GM21717 (cell line): Measurements from ENCODE around the gene MVK.

Experiments
- ATAC-seq: cut with Tn5 transposase; IDR thresholded peaks from one replicate; pipeline ENCODE4 v1.9.1; 2021; ENCODE audit warnings: mild to moderate bottlenecking, moderate library complexity; ENCODE audit not compliant: unreplicated experiment

Gene MVK

DNA sequence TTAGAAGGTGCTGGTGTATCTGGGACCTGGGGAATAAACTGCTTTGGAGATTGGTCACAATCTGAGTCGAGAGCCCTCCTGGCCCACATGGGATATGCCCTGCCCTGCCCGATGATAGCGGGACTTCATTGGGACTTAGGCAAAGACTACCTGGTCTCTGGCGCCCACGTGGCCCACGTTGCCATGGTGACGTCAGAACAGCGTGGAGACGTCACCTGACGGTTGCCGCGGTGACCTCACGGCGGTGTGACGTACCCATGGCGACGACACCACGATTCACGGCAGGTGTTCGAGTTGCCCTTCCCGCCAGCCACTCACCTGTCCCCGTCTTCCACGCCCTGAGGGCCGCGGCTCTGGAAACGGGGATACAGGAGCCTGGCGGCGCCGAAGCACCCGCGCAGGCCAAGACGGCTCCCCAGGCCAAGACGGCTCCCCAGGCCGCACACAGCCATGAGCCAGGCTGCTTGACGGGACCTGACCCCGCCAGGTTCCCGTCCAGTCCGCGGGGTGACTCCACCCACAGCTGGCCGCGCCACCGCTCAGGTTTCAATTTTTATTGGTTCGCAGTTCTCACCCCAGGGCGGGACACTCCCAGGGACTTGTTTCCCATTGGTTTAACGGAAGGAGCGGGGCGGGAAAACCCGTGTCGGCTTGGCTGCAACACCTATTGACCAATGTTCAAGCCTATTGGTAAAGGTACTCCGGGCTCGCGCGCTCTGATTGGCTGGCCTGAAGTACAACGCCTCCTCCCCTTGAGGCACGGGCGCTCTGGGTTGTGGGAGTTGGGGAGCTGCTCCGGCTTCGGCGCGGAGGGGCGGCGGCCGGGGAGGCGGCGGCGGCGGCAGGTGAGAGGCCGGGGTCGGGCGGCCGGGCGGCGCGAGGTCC lies at the start of gene MVK, which contains the start of gene MMAB:
TSS of gene MVK (plus strand) at position 766 of the 885 bp plus-strand sequence. CDS start 1,029 bp downstream, outside the sequence.
TSS of gene MMAB (minus strand) at position 476 of the 885 bp plus-strand sequence. CDS start at position 452, 24 bp downstream.
- ATAC-seq = peak; percentile 92

DNA sequence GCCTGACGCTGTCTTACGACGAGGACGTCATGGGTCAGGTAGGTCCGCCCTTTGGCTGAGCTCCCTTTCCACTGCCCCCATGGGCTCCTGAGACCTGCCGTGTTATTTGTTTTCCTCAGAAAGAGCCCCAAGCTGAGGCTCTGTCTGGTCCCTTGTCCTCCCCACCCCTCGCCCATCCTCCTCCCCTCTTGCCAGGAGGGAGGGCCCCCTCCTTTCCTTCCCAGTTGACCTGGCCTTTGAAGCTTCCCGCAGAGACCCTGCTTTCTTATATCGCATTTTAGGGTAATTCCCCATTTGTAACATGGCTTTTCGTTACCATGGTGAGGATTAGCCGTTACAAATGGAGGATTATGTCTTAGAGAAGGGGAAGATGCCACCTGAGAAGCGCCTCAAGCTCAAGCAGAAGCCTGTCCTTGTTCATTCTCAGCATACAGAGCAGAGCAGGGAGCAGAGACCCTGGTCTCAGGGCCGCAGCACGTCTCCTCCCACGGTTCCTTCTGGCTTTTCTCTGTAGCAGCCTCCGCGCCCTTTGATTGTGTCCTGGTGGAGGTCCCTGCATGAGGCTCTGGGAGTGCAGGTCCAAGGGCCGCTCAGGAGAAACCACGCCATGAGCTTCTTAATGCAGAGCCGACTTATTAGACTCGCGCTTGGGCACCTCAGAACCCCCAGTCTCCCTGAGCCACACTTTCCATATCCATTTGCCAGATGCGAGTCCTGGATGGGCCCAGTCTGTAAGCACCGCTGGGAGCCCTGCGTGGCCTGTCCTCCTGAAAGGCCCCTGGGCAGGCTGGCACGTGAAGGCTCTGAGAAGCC lies 48.9 kb upstream of the MVK start:
- ATAC-seq = no peak

DNA sequence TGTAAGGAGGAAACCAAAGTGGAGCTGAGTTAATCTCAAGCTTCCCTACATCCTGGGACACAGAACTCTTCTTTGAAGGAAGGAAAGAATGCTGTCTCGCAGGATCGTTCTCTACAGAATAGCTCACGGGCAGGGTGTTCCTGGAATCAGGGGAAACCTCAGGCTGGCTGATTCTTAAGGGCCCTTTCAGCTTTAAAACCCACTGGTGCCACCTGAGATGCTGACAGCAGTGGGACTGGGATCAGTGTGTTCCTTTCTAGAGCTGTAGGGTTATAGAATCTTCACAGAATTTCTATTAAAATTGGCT lies 48.4 kb upstream of the MVK start:
- ATAC-seq = no peak

DNA sequence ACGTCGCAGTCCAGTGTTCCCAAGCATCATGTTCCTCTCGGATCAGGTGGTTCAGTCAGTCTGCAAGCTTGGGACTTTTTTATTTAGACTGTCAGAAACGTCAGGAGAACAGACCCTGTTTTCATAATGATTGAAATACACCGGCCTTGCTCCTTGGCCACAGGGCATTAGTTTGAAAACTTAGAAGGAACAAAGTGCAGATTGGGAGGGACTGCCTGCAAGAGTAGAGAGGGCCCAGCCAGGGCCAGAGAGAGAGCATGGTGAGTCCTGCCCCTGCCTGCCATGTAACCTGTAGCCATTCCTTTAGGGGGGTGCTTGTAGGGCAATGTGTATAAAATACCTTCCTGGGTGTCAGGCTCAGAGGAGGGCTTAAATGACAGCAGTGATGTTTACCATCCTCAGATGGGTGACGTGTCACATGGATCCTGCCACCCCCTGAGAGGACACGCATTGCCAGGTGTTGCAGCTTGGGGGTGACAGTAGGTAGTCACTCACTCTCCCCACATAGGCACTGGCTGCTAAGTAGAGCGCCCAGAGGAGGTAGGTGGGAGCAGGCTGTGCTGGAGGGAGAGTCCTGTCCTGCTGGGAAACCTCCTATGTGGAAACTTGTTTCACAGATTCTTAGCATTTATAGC lies 46.0 kb upstream of the MVK start:
- no peak for ATAC-seq

DNA sequence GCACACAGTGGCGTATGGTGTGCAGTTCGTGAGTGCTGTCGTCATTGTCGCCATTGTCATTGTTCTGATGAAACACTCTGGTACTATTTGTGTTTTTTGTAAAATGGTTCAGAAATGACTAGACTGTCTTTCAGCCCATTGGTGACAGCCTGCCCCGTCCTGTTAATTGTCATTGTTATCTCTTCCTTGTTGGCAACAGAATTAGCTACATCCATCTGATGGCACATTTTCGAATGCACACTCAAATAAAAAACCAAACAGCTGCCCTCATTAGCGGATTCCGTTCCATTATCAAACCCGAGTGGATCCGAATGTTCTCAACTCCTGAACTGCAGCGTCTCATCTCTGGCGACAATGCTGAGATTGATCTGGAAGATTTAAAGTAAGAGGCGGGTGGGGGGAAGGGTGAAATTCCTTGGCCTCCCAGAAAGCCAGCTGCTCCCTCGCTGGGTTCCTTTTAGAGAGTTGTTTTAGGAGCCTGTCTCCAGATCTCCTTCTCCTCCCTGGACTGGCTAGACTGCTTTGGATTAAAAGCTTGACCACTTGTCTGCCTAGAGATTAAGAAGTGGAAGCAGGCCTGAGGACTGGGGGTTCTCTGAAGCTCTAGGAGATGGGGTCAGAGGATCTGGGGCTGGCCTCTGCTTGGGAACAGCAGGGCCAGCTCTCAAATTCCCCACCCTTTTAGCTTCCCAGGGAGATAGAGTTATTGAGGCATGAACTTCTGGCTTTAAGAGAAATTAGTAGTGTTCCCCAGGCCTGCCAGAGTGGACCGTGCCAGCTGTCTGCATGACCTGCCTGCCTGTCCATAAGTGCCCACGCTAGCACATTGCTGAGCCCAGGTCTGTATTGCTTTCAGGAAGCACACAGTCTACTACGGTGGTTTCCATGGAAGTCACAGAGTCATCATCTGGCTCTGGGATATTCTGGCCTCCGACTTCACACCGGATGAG lies 43.6 kb upstream of the MVK start:
- no peak for ATAC-seq

DNA sequence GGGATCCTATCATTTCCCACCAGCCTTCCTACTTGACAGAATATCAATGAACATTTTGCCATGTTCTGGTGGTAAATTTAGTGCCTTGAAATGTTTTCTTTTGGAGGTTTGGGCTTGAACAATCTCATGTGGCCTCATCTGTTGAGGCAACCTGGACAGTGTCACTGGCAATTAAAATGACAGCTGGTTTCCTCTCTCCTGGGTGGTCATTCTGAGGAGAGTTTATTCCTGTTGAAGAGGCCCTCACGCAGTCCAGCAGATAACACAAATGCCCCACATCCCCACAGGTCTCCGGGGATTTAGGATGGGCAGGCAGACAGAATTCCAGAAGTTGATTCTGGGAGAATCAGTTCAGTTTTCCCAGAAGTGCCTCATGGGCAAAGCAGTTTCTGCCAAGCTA lies 42.2 kb upstream of the MVK start:
- ATAC-seq = no peak

DNA sequence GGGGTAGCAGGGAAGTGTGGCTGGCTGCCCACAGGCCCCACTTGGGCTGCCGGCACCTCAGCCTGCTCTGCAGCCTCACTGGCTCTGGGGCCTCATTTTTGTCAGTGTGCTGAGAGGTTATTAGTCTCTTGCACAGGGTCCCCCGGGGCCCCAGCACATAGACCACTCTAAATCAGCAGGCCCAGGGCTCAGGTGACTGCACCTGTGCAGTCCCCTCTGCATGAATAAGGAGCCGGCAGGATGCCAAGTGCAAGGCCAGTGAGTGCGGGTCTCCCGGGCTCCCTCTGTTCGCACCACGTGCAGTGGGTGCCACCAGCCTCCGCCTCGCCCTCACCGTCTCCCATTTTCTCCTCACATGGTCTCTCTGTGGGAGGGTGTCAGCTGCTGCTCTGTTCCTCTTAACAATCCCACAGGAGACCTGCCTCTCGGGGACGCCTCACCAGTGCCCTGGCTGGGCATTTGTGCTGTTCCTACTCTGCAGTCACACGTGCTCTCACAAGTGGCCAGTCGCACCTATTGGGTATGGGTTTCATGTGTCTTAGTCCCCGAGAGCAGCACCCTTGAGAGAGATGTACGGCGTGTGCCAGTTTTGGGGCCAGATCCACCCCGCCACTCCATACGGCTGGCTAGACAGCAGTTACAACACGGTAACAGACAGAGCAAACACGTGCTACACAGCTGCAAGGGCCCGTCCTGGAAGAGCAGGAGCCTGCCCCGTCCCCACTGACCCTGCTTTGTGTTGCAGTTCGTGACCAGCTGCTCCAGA lies 40.7 kb upstream of the MVK start:
- ATAC-seq = no peak

DNA sequence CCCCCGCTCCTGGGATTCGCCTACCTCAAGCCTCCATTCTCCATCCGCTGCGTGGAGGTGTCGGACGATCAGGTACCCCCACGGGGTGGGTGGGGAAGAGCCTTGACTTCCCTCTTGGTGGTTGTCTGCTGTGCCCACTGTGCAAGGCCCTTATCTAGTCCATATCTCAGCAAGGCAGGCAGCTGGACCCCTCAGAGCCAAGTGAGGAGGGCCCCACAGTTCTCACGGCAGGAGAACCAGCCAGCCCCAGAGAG lies 40.2 kb upstream of the MVK start:
- no peak for ATAC-seq

DNA sequence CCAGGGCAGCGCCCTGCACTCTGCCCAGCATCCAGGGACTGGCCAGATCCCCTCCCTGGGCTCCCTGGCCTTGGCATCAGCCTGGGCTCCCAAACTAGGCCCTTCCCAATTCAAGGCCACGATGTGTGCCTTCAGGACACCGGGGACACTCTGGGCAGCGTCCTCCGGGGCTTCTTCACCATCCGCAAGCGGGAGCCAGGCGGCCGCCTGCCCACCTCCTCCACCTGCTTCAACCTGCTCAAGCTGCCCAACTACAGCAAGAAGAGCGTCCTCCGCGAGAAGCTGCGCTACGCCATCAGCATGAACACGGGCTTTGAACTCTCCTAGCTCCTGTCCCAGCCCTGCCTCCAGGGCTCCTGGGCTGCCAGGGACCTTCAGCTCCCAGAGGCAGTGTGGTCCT lies 39.1 kb upstream of the MVK start:
- ATAC-seq = no peak

DNA sequence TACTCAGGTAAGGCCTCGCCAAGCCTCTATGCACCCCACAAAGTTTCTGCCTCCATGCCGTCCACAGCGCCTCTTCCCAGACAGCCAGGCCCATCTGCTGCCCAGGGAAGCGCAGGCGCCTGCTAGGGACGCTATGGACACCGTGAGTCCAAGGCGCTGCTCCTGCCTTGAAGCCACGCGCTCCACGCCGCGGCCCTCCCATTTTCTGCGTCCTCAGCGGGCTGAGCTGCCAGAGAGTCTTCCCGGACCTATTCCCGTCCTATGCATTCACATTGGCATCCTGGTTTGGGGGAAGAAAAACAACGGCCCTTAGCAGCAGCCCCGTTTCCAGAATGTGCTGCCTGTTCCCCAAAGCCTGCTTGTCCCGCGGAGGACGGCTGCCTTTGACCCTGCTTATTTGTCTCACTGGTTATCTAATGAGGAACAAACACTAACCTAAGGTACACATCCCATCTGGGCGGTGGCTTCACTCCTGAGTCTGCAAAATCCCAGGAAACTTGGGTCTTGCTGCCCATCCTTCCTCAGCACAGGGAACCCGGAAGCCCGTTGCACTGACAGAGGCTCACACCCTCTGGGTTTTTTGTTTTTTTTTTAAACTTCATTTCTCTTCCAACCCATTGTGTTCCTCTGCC lies 38.2 kb upstream of the MVK start:
- no peak for ATAC-seq

DNA sequence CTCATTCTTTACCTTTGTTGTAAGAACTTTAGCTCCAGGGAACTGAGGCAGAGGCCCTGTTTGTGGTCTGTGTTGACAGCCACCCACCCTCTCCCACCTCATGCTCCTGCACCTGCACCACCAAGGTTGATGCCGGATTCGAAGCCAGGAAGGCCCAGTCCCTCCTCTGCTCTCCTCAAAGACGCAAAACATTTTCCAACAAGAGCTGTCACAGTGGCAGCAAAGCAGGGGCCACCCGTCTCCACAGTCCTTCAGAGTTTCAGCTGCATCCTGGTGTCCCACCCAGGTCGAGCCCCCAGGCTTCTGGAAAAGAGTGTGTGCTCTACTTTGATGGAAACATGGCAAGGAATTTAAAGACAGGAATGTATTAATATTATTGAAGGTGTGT lies 37.7 kb upstream of the MVK start:
- ATAC-seq = no peak

DNA sequence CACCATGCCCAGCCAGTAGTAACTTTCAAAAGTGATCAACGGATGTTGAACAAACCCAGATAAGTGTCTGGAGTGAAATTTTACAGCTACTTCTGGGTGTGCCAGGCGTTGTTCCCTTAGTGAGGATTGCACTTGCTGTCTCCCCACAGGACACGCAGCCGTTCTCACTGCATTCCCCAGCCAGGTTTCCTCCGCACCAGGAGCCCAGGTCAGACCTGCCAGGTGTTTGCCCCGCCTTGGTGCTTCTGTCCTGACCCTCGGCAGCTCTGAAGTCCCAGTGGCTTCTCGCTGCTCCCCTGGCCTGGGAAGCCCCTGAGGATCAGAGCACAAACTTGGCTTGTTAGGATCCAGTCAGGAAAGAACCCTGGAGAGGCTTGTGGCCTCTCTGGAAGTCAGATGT lies 36.5 kb upstream of the MVK start:
- no peak for ATAC-seq

DNA sequence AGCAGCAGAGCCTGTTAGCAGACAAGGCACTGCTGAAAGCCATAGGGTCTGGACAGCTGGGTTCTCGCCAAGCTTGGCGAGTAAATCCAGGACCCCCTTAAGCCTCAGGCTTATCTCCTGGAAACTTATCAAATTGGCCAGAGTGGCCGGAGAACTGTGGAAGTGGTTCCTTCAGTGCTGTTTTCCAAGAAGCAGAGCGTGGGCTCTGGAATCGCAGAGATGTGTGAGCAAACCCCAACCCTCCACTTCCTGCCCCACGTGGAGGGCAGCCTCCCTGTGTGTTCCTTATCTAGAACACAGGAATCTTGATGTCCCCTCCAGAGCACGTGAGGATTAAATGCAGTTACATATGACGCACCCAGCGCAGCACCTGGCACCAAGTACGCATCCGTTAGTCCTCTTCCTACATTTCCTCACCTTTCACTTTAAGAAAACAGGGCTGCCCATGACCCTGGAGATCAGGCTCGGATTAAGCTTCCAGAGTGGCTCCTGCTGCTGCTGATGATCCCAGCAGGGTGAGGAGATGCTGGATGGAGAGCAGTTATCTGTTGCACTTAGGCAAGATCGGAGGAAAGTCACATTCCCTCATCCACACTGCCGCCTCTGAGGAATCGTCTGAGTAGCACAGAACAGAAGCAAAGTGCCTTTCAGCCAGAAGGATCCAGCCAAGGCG lies 35.3 kb upstream of the MVK start:
- no peak for ATAC-seq

DNA sequence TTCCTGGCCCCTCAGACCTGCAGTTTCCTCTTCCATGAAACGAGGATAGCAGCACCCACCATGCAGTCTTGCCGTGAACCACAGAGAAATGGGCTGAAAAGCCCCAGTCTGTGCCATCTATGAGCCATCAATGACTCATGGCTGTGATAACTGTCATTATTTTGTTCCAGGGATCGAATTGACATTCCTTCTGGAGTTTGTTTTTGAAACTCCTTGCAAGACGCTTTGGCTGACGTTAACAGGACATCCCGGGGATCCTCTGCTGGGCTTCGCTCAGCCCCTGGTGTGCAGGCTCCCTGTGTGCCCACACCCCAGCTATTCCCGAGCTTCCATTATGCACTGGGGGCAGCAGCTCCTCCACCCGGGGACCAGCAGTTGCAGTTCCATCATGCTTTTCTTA lies 34.1 kb upstream of the MVK start:
- no peak for ATAC-seq

DNA sequence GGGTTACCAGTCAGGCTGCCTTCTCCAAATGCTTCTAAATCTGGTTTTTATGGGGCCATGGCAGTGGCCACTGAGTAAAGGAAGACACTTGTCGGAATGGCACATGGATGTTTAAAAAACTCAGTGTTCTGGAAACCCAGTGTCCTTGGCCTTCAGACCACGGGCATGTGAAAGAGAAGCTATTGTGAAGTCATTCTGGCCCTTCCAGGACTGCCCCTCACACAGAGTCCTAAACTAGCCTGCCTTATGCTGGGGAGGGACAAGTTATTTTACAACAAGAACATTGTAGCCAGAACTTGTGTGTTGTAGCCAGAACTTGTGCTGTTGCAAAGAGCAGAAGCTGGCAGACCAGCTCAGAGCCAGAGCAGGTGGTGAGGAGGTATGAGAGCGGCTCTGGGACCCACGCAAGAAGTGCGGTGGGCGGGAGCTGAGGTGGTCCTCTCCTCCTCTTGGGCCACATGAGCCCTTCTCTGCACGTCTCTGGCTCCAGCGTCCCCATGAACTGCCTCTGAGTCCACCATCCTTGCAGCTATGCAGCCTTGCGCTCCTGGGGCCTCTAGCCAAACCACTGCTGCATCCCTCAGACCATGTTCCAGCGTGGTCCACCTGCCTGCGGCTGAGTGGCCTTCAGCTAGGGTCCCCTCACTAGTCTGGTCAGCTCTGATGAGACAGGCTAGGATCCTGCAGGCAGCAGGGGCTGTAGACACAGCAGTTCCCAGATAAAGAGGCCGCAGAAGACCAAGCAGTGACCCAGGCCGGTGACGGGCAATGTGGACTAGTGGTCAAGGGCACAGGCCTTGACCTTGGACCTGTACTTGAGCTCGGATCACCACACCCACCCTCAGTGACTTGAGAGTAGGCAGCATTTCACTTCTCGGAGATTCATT lies 32.8 kb upstream of the MVK start:
- no peak for ATAC-seq

DNA sequence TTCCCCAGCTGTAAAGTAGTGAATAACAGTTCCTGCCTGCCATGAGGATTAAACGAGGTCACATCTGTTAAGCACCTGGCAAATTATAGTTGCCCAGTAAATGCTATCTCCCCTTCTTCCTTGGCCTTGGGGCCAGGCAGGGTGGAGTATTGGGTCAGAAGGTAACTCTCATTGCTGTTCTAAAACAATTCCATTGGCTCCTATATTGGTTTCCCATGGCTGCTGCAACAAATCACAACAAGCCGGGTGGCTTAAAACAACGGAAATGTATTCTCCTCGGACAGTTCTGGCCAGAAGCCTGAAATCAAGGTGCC lies 32.2 kb upstream of the MVK start:
- no peak for ATAC-seq

DNA sequence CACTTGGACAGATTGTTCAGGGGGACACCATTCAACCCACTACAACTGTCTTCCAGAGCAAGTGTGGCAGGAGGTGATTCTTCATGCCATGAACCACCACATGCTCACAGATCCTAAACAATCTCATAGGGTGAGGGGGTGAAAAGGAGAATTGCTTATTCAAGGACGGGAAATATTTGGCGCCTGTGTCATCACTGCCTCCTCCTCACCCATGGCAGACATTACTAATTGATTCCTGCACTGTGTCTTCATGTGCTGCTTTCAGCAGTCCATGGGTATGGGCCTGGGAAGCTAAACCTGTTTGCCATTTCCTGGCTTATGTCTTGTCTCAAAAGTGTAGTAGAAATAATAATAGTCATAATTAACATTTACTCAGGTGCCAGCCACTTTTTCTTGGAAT lies 31.6 kb upstream of the MVK start:
- no peak for ATAC-seq

DNA sequence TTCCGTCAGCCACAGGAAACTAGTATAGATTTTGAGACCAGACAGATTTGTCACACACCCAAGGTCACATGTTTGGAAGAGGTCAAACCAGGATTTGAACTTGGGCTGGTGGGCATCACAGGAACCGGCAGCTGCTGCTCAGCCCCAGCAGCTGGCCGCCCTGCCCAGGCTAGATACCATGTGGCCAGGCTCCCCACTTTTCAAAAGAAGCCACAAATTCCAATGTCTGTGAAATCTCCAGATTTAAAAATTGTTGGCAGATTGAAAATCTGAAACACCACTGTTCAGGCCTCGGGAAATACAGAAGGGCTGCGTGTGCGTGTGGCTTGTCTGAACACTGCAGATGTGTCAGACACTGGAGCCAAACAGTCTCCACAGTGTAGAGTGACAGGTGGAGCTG lies 30.7 kb upstream of the MVK start:
- no peak for ATAC-seq
